RWPE2 (cell line): ENCODE results near the gene TDRD12.

ENCODE experiments used
- ATAC-seq: fragments of 200-7000 bp; cut with Tn5 transposase; 3 replicates; pipeline ENCODE4 v1.9.1; 2021; ENCODE audit warnings: low read depth
- DNase-seq: peaks from one replicate; pipeline ENCODE4 v3.0.0-alpha.2; 2020; ENCODE audit warnings: low spot score
- H3K27ac ChIP-seq: fragments of 450-650 bp; 2 replicates; pipeline ENCODE4 v1.5.1; 2017; ENCODE audit warnings: mild to moderate bottlenecking; ENCODE audit not compliant: poor library complexity, severe bottlenecking
- H3K27me3 ChIP-seq: fragments of 250-450 bp; sonication (Bioruptor Pico); 2 replicates; pipeline ENCODE4 v1.5.1; 2021; ENCODE audit warnings: mild to moderate bottlenecking, moderate library complexity; ENCODE audit not compliant: insufficient read depth, poor library complexity, severe bottlenecking
- H3K36me3 ChIP-seq: fragments of 250-450 bp; sonication (Bioruptor Pico); 2 replicates; pipeline ENCODE4 v1.5.1; 2020; ENCODE audit warnings: low read depth, mild to moderate bottlenecking, moderate library complexity
- H3K4me1 ChIP-seq: fragments of 250-450 bp; sonication (Bioruptor Pico); 2 replicates; pipeline ENCODE4 v1.5.1; 2021; ENCODE audit warnings: mild to moderate bottlenecking, moderate library complexity; ENCODE audit not compliant: insufficient read depth, poor library complexity, severe bottlenecking
- H3K4me3 ChIP-seq: fragments of 250-450 bp; sonication (Bioruptor Pico); 2 replicates; pipeline ENCODE4 v1.5.1; 2021; ENCODE audit warnings: mild to moderate bottlenecking, moderate library complexity; ENCODE audit not compliant: severe bottlenecking
- H3K9me3 ChIP-seq: fragments of 250-450 bp; sonication (Bioruptor Pico); 2 replicates; pipeline ENCODE4 v1.5.1; 2021; ENCODE audit warnings: mild to moderate bottlenecking, moderate library complexity; ENCODE audit not compliant: severe bottlenecking
- CTCF ChIP-seq: fragments of 450-650 bp; IDR thresholded peaks from one replicate; pipeline ENCODE4 v1.5.1; 2017; ENCODE audit warnings: mild to moderate bottlenecking, moderate library complexity; ENCODE audit not compliant: poor library complexity, severe bottlenecking

The TDRD12 gene

GRCh38 chr19:32862173-32862572, 142.6 kb downstream of the TDRD12 start:
- no peaks in the 10 kb centered on the region for H3K9me3 ChIP-seq
- H3K27ac ChIP-seq, result no peak overlapping the region
- ATAC-seq (no peak), DNase-seq (no peak)
- H3K36me3 ChIP-seq, result no peaks in the 10 kb centered on the region
- H3K4me1 ChIP-seq, result no peaks in the 10 kb centered on the region
- H3K4me3 ChIP-seq, result no peak overlapping the region
- no peak for TF ChIP-seq CTCF
- no peaks in the 10 kb centered on the region for H3K27me3 ChIP-seq

GRCh38 chr19:32862741-32863140, 143.2 kb downstream of the TDRD12 start:
- H3K4me3 ChIP-seq, result no peak overlapping the region
- H3K4me1 ChIP-seq, result no peaks in the 10 kb centered on the region
- no peak for DNase-seq
- ATAC-seq, result no peak
- TF ChIP-seq CTCF, result no peak
- no peaks in the 10 kb centered on the region for H3K36me3 ChIP-seq
- no peak overlapping the region for H3K27ac ChIP-seq
- H3K9me3 ChIP-seq, result no peaks in the 10 kb centered on the region
- H3K27me3 ChIP-seq, result no peaks in the 10 kb centered on the region

GRCh38 chr19:32863301-32863700, 143.7 kb downstream of the TDRD12 start:
- TF ChIP-seq CTCF, result no peak
- Histone ChIP-seq H3K9me3 (no peaks in the 10 kb centered on the region), H3K4me3 (no peak overlapping the region), H3K27me3 (no peaks in the 10 kb centered on the region), H3K36me3 (no peaks in the 10 kb centered on the region), H3K4me1 (no peaks in the 10 kb centered on the region), H3K27ac (no peak overlapping the region)
- ATAC-seq (no peak), DNase-seq (no peak)

- DNase-seq (no peak), ATAC-seq (no peak)
- Histone ChIP-seq H3K4me3 (no peak overlapping the region), H3K4me1 (no peaks in the 10 kb centered on the region), H3K36me3 (no peaks in the 10 kb centered on the region), H3K27me3 (no peaks in the 10 kb centered on the region), H3K27ac (no peak overlapping the region), H3K9me3 (no peaks in the 10 kb centered on the region)
- no peak for TF ChIP-seq CTCF
These were observed 144.3 kb downstream of the TDRD12 start for GRCh38 chr19:32863841-32864240.

- no peak for ATAC-seq
These were observed 144.9 kb downstream of the TDRD12 start for GRCh38 chr19:32864318-32865007.

More at GRCh38 chr19:32864318-32865007, 144.9 kb downstream of the TDRD12 start:
- no peaks in the 10 kb centered on the region for H3K27me3 ChIP-seq
- H3K27ac ChIP-seq, result no peak overlapping the region
- H3K36me3 ChIP-seq, result no peaks in the 10 kb centered on the region
- no peaks in the 10 kb centered on the region for H3K4me1 ChIP-seq
- H3K4me3 ChIP-seq, result no peak overlapping the region
- no peaks in the 10 kb centered on the region for H3K9me3 ChIP-seq
- DNase-seq, result no peak
- TF ChIP-seq CTCF, result no peak
